ENCODE data around the gene ZNF775.

DNA sequence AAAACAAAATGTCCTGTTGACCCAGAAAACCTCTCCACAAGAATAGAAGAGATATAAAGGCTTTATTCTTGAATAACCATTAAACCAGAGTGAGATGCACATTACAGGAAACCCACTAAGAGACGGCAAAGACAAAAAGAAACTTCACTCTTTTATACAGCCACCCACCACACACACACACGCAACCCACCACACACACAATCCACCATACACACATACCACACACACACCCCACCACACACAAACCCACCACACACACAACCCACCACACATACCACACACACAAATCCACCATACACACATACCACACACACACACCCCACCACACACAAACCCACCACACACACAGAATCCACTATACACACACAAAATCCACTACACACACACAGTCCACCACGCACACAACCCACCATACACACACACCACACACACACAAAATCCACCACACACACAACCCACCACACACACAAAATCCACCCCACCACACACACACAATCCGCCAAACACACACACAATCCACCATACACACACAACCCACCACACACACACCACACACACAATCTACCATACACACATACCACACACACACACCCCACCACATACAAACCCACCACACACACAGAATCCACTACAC is 20.0 kb upstream of the ZNF775 start:
- no peak for TF ChIP-seq POLR2AphosphoS5 (IDR thresholded peaks at IDR 0.05; ENCODE audit: low read depth, low read length)
- no peak for TF ChIP-seq MLLT10 (CRISPR knock-in tag; IDR thresholded peaks at IDR 0.05)
- TF ChIP-seq JUND (CRISPR knock-in tag; IDR thresholded peaks at IDR 0.05): no peak
- TF ChIP-seq, protein P1, sequence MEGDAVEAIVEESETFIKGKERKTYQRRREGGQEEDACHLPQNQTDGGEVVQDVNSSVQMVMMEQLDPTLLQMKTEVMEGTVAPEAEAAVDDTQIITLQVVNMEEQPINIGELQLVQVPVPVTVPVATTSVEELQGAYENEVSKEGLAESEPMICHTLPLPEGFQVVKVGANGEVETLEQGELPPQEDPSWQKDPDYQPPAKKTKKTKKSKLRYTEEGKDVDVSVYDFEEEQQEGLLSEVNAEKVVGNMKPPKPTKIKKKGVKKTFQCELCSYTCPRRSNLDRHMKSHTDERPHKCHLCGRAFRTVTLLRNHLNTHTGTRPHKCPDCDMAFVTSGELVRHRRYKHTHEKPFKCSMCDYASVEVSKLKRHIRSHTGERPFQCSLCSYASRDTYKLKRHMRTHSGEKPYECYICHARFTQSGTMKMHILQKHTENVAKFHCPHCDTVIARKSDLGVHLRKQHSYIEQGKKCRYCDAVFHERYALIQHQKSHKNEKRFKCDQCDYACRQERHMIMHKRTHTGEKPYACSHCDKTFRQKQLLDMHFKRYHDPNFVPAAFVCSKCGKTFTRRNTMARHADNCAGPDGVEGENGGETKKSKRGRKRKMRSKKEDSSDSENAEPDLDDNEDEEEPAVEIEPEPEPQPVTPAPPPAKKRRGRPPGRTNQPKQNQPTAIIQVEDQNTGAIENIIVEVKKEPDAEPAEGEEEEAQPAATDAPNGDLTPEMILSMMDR (CRISPR knock-in tag; IDR thresholded peaks at IDR 0.05): no peak
